GM12875 (cell line): ENCODE measurements around the gene FXYD1.

Experiments
- H3K4me3 ChIP-seq: one replicate; pipeline ENCODE4 v1.5.1; 2011; ENCODE audit warnings: low read depth, low read length, control low read depth
- CTCF ChIP-seq: IDR thresholded peaks from 2 replicates; pipeline ENCODE4 v1.5.1; 2011; ENCODE audit warnings: low read depth, mild to moderate bottlenecking, control low read depth, inconsistent platforms, low read length, moderate library complexity, borderline replicate concordance; ENCODE audit not compliant: insufficient read depth

Gene FXYD1

DNA sequence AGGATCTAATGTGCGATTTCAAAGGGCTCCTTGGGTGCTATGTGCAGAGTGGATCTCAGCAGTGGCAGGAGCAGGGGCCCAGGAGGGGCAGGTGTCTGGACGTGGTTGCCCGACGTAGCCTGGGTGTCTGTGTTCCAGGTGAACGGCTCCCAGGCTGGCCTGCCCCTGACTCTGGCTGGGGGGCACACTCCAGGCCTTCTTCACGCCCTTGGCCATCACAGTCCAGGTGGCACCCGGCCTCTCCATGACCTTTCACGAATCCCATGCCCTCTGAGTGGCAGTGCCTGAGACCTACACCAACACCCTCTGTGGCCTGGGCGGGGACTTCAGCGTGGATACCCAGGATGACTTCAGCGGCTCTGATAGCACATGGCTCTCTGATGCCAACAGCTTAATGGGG is 34.3 kb upstream of the FXYD1 start:
- no peak for TF ChIP-seq CTCF
- H3K4me3 ChIP-seq, result no peak overlapping the region

- TF ChIP-seq CTCF, result no peak
These were observed 33.6 kb upstream of the FXYD1 start for GRCh38 chr19:35105047-35105410.

GRCh38 chr19:35105411-35106290 is 33.0 kb upstream of the FXYD1 start:
- no peak overlapping the region for H3K4me3 ChIP-seq
- no peak for TF ChIP-seq CTCF

More at GRCh38 chr19:35105047-35105410, 33.6 kb upstream of the FXYD1 start:
- H3K4me3 ChIP-seq, result no peak overlapping the region

DNA sequence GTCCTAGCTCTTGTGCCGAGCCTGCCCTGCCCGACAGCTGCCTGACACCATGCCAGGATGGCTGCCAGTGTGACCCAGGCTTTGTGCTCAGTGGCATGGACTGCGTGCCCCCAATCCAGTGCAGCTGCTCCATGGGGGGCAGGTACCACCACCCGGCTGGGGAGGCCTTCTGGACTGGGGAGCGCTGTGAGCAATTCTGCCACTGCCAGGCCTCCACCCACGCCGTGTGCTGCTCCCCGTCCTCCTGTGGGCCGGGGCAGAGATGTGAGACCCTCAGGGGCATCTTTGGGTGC is 32.4 kb upstream of the FXYD1 start:
- H3K4me3 ChIP-seq, result no peak overlapping the region
- no peak for TF ChIP-seq CTCF

GRCh38 chr19:35106898-35107541 is 31.6 kb upstream of the FXYD1 start:
- TF ChIP-seq CTCF, result no peak
- H3K4me3 ChIP-seq, result no peak overlapping the region

DNA sequence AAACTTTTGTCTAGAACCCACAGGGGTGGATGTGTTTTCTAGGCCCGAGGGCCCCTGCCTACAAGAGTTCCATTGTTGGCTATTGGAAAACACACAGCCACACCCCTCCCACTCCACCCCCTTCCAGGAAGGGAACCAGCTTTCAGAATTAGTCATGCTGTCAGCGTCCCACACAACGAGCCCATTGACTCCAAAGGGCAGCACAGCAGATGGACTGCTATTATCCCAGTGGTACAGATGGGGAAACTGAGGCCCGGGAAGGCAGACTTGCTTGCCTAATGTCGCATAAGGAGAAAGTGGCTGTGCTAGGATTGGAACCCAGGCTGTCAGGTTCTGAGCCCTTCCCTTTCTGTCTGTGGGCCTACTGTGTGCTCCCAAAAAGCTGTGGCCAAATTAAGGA is 31.1 kb upstream of the FXYD1 start:
- no peak overlapping the region for H3K4me3 ChIP-seq
- TF ChIP-seq CTCF, result no peak

GRCh38 chr19:35108730-35109129 is 29.9 kb upstream of the FXYD1 start:
- no peak overlapping the region for H3K4me3 ChIP-seq
- no peak for TF ChIP-seq CTCF
